ENCODE results near the gene HOXB1. TPM values are rescaled to one million over a fixed set of nuclear protein-coding genes. Genes with fewer than 3 reads are reported as not detected.

The HOXB1 gene
- total and polyA plus RNA-seq, 2 of the 13 experiments (the other 11 are each of a cell fraction or from before 2014, with no cell fraction given) = not detected

GRCh38 chr17:48479014-48479402, 51.8 kb downstream of the HOXB1 start:
- CTCF ChIA-PET (ENCODE audit: low intra/inter-chr PET ratio, low total read pairs) = no interaction called here
- Histone ChIP-seq H3K4me2 (ENCODE audit: low read depth, low read length) (no peak overlapping the region), H3K4me3 (replicated peaks in 1 of 3; ENCODE audit: insufficient read depth in 1 of 3, low read depth in 2 of 3, low read length in 3 of 3) (no peak overlapping the region), H3K27me3 (ENCODE audit: control insufficient read depth in 1 of 2, insufficient read depth in 2 of 2, low read length in 2 of 2) (peaks cover 3 to 35% of the 10 kb centered on the region in 2 experiments; a peak in 4 of 5 replicates), H3K79me2 (ENCODE audit: insufficient read depth, low read length) (no peaks in the 10 kb centered on the region), H4K20me1 (ENCODE audit: insufficient read depth, low read length) (no peaks in the 10 kb centered on the region), H3K36me3 (replicated peaks in 1 of 2; ENCODE audit: control insufficient read depth in 1 of 2, insufficient read depth in 2 of 2, low read length in 2 of 2) (no peaks in the 10 kb centered on the region), H3K9me3 (ENCODE audit: low read length) (no peaks in the 10 kb centered on the region), H3K9ac (ENCODE audit: insufficient read depth, low read depth, low read length) (no peak overlapping the region), H3K4me1 (ENCODE audit: insufficient read depth, low read length) (no peaks in the 10 kb centered on the region), H2AFZ (ENCODE audit: low read length) (no peak overlapping the region), H3K27ac (ENCODE audit: extremely low read length, insufficient read depth, low read length) (no peak overlapping the region)
- DNase-seq (ENCODE audit: low spot score) = no peak
- no peak for ATAC-seq
- TF ChIP-seq TSC22D2 (CRISPR knock-in tag; IDR thresholded peaks at IDR 0.05; ENCODE audit: borderline replicate concordance) (no peak), ZBTB49 (CRISPR knock-in tag; IDR thresholded peaks at IDR 0.05; ENCODE audit: borderline replicate concordance) (no peak), ZFYVE20 (CRISPR knock-in tag; IDR thresholded peaks at IDR 0.05; ENCODE audit: borderline replicate concordance, low read depth) (no peak), ZNF766 (CRISPR knock-in tag; IDR thresholded peaks at IDR 0.05; ENCODE audit: borderline replicate concordance) (no peak), HOMEZ (CRISPR knock-in tag; IDR thresholded peaks at IDR 0.05; ENCODE audit: low read depth) (no peak), ZBTB44 (CRISPR knock-in tag; IDR thresholded peaks at IDR 0.05) (no peak), NCOR1 (IDR thresholded peaks at IDR 0.05; ENCODE audit: borderline replicate concordance, low read length) (no peak), ZNF781 (CRISPR knock-in tag; IDR thresholded peaks at IDR 0.05; ENCODE audit: borderline replicate concordance, not compliant biosample characterization) (no peak), E2F2 (CRISPR knock-in tag; IDR thresholded peaks at IDR 0.05; ENCODE audit: borderline replicate concordance) (no peak), SRSF1 (optimal IDR thresholded peaks at IDR 0.05; ENCODE audit: low read depth, low read length) (no peak), ISL2 (CRISPR knock-in tag; IDR thresholded peaks at IDR 0.05) (no peak), ZNF691 (CRISPR knock-in tag; IDR thresholded peaks at IDR 0.05; ENCODE audit: borderline replicate concordance, low read depth) (no peak), NR2F2 (IDR thresholded peaks at IDR 0.05; ENCODE audit: borderline replicate concordance, low read depth) (no peak)
- WGBS (ENCODE audit: low lambda C conversion rate) = 21% methylated on average over 2 of the region's 2 CpGs
- POLR2A ChIA-PET = no interaction called here
- in situ Hi-C loops (cut with HindIII; ENCODE audit: extremely low pct_ligation_motif_present, low pct_unique_long_range_greater_than_20kb) = no loop called here
- BruUV-seq (replicated peaks) = no TSS peak
- intact Hi-C loops (cut with micrococcal nuclease; ENCODE audit: unreplicated experiment) = no loop called here
- FAIRE-seq = no peak
